ENCODE measurements around the gene OSCP1. TPM values are rescaled to one million over a fixed set of nuclear protein-coding genes. Genes with fewer than 3 reads are reported as not detected.

Gene OSCP1, protein sequence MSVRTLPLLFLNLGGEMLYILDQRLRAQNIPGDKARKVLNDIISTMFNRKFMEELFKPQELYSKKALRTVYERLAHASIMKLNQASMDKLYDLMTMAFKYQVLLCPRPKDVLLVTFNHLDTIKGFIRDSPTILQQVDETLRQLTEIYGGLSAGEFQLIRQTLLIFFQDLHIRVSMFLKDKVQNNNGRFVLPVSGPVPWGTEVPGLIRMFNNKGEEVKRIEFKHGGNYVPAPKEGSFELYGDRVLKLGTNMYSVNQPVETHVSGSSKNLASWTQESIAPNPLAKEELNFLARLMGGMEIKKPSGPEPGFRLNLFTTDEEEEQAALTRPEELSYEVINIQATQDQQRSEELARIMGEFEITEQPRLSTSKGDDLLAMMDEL
- total RNA-seq: 4.7 and 5.8 TPM in 2 replicates

DNA sequence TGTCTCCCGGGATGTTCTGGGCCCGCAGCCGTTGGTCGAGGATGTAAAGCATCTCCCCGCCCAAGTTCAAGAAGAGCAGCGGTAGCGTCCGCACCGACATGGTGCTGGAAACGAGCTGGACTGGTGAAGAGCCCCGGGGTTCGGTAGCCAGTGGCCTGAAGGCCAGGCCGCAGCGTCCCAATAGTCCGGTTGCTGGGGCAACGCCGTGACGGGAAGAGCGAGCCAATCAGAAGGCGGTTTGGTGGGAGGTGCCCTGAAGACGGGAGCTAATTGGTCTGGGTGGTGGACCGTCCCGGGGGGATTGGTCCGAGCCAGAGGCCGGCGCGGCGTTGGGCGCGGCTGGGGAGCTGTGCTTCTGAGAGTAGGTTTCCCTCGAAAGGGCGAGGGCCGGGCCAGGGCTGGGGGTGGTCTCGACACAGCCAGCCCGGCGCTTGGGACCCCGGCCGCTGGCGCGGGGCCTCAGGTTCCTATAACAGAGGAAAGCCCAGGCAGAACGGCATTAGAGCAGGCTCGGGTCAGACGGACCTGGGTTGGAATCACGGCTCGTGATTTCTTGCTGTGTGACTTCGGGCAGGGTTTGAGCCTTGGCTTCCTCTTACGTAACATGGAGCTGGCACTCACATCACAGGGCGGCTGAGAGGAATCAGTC is at the start of gene OSCP1:
Gene OSCP1 (minus strand): TSS at position 182 of the 649 bp plus-strand sequence. CDS start 82 bp downstream, at position 100.

DNA sequence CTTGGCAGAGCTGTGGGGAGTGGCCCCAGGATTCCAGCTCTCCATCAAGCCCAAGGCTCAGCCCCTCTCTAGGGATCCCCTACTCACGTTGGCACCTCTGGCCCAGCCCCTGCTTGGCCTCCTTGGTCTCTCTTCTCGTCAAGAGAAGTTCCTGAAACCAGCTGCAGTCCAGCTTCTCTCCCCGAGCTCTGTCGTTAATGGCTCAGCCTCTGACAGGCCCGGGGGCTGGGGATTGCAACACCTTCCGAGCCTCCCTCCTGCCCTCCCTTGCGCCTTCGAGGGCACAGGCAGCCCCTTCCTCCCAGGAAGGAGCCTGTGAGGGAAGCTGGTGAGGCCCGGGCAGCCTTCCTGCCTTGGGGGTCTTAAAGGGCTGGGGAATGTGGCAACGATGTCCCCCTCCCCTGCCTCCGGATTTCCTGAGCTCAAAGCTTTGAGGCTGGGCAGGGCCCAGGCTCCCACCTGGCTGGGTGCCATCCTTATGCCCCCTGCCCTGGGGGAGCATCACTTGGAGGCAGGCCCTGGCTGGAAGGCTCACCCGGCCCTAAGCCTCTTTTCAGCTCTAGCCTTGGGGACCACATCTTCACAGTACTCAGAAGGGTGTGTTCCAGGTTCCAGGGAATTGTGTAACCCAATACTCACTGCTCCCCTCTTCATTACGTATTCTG is 32.6 kb upstream of the OSCP1 start, which contains the start of gene CSF3R:
Gene CSF3R (minus strand): TSS at position 190 of the 665 bp plus-strand sequence. CDS start 3,417 bp downstream, outside the sequence.

DNA sequence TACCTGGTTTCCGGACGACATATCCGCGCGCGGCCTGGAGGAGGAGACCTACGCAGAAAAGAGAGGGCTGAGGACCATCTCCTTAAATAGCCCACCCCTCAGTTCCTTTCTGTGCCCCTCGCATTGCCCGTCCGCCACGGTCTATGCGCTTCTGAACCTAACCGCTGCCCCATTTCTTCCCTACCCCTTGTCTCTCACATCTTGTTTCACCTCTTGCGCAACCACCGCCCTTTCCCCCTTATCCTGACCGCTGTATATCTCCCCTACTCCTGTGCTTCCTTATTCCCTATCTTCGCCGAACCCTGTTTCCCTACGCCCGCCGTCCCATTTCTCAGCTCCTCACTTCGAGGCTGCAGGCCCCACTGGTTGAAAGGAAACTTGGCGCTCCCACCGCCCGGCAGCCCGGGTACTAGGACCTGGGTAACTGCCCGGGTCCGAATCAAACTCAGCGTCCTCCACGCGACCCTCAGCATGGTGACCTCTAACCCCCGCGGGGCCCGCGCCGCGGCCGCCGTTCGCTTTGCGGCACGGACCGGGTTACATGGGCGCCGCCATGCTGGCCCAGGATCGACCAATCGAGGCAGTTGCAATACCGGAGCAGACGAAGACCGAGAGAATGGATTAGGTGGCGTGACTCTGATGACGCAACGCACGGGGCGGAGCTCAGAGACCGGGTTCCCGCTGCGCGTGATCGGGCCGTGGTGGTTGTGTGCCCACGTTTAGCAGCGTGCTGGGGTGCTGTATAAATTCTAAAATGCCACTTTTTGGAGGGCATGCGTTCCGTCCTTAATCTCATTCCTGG is 13.8 kb upstream of the OSCP1 start, which contains the start of gene MRPS15:
Gene MRPS15 (minus strand): TSS at position 582 of the 802 bp plus-strand sequence. CDS start 109 bp downstream, at position 473.

DNA sequence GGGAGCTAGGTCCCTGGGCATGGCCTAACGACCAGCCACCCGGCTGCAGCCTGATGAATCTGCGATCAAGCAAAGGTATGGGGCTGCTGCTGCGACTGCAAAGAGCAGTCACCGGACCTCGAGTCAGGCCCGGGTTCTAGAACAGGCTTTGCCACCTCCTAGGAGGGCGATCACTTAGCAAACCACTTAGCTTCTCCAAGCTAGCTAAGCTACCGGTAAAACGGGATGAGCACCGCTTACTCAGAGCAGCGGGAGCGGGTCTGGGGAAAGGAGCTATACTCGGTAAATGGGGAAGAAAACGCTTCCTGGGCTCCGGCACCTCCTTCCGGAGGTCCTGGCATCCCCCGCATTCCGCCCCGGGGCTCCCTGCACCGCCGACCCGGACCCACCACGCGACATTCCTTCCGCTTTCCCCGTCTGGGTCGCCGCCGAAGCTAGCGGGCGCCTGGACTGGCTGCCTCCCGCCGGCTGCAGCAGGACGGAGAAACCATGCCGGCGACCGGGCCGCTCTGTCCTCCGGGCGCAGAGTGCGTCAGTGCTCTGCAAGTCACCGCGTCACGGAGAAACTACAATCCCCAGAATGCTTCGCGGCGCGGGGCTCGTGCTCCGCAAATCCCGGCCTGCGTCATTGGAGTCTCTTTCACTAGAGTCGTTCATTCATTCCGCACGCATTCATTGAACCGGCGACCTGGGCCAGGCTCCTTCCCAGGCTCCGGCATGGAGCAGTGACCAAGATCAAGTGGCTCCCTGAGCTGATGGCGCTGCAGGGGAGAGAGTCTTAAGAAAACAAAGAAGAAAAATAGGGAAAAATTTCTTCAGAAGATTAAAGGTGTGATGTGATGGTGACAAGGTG is 52.6 kb downstream of the OSCP1 start, which contains the start of gene LSM10:
Gene LSM10 (minus strand): TSS at position 531 of the 853 bp plus-strand sequence. CDS start 3,779 bp downstream, outside the sequence.

DNA sequence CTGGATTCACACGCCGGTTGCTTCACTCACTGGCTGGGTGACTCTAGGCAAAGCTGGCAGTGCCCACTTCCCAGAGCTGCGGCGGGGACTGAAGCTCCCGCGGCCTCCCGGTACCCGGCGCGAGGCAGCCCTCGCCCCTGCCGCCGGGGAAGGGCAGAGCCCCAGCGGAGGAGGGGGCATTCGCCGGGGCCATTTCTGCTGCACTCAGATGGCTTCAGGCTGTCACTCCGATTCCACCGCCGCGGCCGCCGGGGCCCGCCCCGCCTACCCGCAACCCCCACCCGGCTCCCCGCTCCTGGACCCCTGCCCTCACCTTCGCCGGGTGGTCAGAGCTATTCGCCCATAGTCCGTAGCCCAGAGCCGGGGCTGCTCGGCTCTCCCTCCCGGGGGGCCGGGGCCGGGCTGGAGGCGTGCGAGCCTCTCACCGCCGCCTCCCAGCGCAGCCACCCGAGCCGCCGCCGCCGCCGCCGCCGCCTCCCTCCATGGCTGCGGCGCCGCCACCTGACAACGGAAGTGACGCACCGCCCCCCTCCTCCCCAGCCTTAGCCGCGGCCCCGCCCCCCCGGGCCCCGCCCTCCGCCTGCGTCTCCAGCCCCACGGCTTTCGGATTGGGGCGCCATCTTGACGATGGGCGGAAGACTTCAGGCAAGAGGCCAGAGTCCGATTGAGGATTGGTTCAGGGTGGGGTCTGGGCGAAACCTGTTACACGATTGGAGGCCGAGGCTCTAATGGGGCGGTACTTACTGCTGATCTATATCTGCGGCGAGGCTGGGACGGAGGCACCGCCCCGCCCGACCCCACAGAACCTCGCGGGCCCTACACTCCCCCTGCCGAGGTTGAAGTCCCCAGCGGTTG is 64.6 kb downstream of the OSCP1 start, which contains the start of gene STK40:
Gene STK40 (minus strand): TSS at position 515 of the 855 bp plus-strand sequence. CDS start 24,592 bp downstream, outside the sequence.

Other genes with a start within 250 kb of the OSCP1 start
- 79.4 and 89.7 TPM in 2 replicates for gene THRAP3, start 226.0 kb downstream of the OSCP1 start, total RNA-seq
- 1.7 and 2.6 TPM in 2 replicates for gene SH3D21, start 144.1 kb downstream of the OSCP1 start, total RNA-seq
- gene EVA1B, start 126.8 kb downstream of the OSCP1 start, total RNA-seq: 196 and 276 TPM in 2 replicates
- 11.9 and 18.5 TPM in 2 replicates for gene STK40, start 64.5 kb downstream of the OSCP1 start, total RNA-seq
- gene LSM10, start 52.5 kb downstream of the OSCP1 start, total RNA-seq: 40.0 and 42.3 TPM in 2 replicates
- gene MRPS15, start 13.9 kb upstream of the OSCP1 start, total RNA-seq: 46.0 and 50.7 TPM in 2 replicates
- gene CSF3R, start 32.5 kb upstream of the OSCP1 start, total RNA-seq: not detected in 2 replicates

Measured in cardiac ventricle fibroblast (primary cell).